ENCODE data around the gene ASMTL.
A peak's percentile ranks its signal among the peaks of the same experiment; 100 is the strongest.
"Not testable (repeated sequence)": the region's sequence is repeated elsewhere in the genome, so short reads cannot be mapped to it uniquely, and the experiment has no call there.

Gene ASMTL

DNA sequence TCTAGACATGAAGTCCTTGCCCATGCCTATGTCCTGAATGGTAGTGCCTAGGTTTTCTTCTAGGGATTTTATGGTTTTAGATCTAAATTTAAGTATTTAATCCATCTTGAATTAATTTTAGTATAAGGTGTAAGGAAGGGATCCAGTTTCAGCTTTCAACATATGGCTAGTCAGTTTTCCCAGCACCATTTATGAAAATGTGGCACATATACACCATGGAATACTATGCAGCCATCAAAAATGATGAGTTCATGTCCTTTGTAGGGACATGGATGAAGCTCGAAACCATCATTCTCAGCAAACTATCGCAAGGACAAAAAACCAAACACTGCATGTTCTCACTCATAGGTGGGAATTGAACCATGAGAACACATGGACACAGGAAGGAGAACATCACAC is 29.8 kb upstream of the ASMTL start:
- not testable (repeated sequence) for DNase-seq (ENCODE audit: low spot score)

DNA sequence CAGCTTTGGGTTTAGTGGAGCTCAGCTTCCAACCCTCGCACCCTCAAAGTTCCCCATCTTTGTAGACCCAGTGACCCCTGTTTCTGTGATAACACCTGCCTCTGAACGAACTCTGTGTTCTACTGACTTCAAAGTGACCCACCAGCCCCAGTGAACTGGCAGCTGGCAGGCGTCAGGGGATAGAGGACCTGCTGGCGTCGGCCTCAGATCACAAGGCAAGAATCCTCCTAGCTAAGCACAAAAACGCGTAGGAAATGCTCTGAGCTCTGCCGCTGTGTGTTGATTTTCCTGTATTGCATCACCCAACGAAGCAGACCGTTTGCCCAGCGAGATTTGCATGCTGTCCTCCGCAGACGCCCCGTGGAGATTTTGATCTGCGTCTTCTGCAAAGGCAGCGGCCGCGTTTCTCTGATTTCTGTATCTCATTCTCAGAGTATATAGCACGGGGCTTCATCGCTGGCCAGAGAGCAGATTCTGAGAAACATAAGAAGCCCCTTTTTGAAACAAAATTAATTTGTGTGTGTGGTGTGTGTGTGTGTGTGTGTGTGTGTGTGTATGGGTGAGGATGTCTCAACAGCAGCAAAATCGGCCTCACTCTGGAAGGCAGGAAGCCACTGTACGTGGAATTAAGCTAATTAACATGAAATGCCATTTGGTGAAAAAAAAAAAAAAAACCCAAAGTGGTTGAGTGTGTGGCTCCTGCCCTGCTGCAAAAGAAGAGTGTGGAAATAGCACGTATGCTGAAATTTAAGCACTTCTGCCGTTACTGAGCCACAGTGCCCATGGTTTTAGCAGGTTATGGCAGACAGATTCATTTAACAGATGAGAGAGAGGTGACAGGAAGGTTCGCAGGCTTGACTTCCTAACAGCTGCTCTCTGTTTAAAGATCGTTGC is 29.2 kb upstream of the ASMTL start:
- DNase-seq (ENCODE audit: low spot score) = peak; percentile 65

DNA sequence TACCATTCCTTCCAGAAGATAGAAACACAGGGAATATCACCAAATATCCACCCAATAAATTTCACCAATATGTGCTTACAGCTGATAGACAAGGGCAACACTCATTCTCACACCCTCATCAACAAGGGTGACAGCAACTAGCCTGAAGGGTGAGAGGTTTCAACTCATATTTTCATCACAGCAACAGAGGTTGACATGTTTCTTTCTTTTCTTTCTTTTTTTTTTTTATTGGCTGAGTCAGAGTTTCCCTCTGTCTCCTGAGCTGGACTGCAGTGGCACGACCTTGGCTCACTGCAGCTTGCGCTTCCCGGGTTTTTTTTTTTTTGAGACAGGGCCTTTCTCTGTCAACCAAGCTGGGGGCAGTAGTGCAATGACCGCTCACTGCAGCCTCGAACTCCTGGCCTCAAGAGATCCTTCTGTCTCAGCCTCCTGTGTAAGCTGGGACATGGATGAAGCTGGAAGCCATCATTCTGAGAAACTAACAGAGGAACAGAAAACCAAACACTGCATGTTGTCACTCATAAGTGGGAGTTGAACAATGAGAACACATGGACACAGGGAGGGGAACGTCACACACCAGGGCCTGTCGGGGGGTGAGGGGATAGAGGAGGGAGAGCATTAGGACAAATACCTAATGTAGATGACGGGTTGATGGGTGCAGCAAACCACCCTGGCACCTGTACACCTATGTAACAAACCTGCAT is 27.5 kb upstream of the ASMTL start:
- DNase-seq (ENCODE audit: low spot score) = no peak

- no peak for DNase-seq (ENCODE audit: low spot score)
Observed at GRCh38 chrX:1477801-1478458, 25.2 kb upstream of the ASMTL start.

DNA sequence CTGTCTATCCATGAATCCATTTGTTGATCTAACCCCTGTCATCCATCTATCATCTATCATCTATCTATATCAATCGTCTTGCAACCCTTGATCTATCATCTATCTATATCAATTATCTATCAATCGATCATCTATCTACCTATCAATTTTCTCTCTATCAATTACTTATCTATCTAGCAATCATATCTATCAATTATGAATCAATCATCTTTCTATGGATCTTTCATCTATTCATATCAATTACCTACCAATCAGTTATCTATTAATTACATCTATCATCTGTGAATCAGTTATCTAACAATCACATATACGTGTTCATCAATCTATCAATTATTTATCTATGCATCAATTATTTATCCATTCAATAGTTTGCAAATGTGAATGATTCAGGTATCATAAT is 24.5 kb upstream of the ASMTL start:
- no peak for DNase-seq (ENCODE audit: low spot score)

- no peak for DNase-seq (ENCODE audit: low spot score)
Observed at GRCh38 chrX:1476682-1477081, 24.0 kb upstream of the ASMTL start.

DNA sequence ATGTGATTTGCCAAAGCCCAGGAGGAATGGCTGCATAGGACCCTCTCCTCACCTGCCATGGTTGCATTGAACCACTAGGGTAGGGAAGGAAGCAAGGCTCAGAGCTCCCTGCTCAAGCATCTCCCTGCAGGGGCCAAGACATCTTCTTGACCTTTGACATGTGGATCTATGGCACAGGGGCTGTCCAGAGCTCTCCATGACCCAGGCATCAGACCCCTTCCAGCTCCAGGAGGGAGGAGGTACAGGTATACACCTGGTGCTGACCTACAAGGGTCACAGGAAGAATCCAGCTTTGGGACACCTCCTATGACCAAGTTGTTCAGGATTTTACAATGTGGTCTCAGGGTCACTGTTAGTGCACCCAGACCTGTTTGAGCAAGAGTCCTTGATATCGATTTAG is 23.2 kb upstream of the ASMTL start:
- DNase-seq (ENCODE audit: low spot score) = no peak

DNA sequence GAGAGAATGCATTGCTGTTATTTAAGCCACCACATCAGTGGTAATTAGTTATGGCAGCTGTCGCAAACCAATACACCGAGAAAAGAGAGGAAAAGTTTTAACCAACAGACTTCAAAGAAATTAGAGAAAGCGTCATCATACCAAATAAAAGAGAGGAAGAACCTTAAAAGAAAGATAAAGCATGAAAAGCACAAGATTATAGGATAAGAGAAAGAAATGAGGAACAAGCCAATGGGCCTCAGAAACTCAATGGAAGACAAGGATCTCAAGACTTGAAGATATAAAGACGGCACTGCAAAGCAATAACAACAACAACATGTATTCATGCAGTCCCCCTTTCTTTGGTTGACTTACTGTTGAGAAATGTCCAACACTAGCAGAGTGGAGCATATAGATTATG is 22.8 kb upstream of the ASMTL start:
- no peak for DNase-seq (ENCODE audit: low spot score)

- not testable (repeated sequence) for DNase-seq (ENCODE audit: low spot score)
Observed at GRCh38 chrX:1474593-1474992, 21.9 kb upstream of the ASMTL start.

DNA sequence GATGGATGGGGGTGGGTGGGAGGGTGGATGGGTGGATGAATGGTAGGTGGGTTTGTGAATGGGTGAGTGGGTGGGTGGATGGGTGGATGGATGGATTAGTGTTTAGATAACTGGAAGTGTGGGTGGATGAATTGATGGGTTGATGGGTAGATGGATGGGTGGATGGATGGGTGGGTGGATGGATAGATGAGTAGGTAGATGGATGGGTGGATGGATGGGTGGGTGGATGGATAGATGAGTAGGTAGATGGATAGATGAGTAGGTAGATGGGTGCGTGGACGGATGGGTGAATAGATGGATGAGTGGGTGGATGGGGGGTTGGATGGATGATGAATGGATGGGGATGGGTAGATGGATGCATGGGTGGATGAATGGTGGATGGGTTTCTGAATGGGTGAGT is 20.3 kb upstream of the ASMTL start:
- DNase-seq (ENCODE audit: low spot score) = no peak

DNA sequence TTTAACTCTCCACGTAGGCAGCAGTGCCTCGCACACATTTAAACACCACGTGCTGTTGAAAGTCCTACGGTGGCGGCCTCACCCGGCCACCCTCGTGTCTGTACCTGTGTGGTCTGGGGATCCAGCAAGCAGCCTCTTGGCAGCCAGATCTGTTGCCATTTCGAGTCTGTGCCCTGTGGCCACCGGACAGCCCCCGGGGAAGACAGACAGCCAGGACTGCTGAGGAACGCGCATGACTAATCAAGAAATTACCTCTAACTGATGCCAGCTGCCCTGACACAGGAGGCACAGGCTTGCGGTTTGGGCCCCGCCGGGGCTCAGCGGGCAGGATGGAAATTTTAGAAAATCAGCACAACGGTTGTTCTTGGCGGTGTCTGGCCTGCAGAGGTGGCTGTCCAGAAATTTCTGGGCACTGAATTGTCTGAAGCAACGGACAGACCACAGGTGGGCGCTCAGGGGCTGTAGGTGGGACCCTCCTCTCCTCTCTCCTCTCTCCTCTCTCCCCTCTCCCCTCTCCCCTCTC is 15.6 kb upstream of the ASMTL start:
- peak; percentile 82 for DNase-seq (ENCODE audit: low spot score)

- peak; percentile 61 for DNase-seq (ENCODE audit: low spot score)
Observed at GRCh38 chrX:1466971-1467561, 14.4 kb upstream of the ASMTL start.

DNA sequence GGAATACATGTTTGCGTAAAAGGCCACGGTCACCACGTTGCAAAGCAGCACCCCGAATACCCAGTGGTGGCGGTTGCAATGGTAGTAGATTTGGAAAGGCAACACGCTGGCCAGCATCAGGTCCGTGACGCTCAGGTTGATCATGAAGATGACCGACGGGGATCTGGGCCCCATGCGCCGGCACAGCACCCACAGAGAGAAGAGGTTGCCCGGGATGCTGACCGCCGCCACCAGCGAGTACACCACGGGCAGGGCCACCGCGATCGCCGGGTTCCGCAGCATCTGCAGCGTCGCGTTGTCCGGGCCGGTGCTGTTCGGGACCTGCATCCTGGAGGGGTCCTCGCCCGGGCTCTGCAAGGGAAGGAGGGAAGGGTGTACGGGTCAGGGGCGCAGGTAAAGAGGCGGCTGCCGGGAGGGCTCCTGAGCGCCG is 13.5 kb upstream of the ASMTL start:
- DNase-seq (ENCODE audit: low spot score) = no peak

- no peak for DNase-seq (ENCODE audit: low spot score)
Observed at GRCh38 chrX:1465286-1466231, 12.8 kb upstream of the ASMTL start.

DNA sequence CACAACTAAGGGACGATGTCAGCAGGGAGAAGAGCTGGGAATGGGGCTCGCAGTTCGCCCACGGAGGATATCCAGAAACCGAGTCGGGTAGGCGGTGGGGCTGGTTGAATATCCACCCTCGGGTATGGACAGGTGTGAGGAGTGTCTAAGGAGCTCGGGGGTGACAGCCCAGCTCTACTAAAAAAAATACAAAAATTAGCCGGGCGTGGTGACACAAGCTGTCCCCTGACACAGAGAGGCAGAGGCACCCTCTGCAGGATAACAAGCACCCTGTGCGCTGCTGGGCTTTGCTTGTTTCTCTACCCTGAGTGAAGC is 12.2 kb upstream of the ASMTL start:
- no peak for DNase-seq (ENCODE audit: low spot score)

DNA sequence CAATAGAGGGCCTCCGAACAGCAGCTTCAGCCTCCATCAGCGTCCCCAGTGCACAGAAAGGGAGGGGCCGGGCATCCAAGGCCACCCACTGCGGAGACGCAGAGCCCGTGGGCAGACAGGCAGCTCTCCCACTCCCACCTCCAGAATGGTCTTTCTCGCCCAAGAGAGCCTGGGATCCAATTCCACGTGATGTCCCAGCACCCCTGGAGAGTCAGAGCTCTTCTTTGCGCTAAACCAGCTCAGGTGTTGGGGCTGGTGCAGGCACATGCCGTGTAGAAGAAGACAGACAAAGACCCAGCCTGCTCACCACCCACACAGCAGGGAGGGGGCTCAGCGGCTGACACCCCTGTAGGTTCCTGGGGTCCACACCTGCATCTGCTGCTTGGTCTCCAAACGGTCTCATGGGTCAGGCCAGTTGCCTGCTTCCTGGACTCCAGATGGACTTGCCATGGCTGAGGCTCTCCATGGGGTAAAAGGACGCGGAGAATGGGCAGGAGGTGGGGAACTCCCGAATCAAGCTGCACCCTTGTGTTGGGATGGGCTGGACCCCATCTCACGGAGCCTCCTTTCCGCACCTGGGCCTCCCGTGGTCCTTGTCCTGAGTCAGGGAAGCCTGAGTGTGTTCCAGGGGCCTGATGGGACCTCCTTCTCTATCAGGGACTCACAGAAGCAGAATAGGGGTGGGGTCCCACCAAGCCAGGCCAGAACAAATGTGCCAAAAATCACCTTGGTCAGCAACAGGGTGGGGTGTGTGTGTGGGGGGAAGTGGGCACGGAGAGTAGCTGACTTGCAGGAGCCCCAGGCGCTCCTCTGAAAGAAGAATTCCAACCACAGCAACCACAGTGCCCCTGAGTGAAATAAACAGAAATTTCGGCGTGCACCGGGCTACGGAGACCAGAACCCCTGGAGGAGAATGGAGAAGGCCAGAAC is 11.6 kb upstream of the ASMTL start:
- DNase-seq (ENCODE audit: low spot score) = no peak

DNA sequence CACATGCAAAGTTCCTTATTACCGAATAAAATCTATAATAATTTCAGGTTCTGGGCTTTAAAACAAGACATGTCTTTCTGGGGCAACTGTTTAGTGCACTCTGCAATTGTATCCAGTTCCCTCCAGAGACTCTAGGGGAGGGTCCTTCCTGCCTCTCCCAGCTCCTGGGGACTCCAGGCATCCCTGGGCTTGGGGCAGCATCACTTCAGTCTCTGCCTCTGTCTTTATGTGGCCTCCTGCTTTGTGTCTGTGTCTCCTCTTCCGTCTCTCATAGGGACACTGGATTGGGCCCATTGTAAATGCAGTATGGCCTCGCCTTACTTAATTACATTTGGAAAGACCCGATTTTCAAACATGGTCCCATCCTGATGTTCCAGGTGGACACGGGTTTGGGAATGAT is 10.9 kb upstream of the ASMTL start:
- DNase-seq (ENCODE audit: low spot score) = no peak

DNA sequence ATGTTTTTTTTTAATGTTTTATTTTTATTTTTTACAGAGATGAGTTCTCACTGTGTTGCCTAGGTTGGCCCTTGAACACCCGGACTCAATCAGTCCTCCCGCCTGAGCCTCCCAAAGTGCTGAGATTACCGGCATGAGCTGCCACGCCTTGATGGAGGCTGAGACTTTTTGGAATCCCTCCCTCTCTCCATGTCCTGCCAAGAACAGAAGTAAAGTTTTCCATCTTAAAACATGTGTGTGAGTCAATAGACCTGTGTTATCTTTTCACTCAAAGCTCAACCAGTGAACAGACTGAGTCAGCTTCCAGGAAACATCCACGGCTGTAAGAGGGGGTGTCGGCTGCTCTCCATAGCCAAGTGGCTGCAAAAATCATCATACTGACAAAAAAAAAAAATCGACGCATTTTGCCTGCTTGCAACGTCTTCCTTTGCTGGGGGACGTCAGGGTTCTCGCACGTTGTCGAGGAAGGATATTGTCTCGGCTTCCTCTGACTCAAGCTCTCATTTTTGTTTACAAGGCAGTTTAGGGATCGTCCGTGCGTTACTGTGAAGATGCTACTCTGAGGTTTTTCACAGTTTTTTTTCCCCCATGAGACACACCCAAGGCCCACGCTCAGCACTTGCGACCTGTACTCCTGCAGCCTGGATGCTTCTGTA is 10.0 kb upstream of the ASMTL start:
- no peak for DNase-seq (ENCODE audit: low spot score)

DNA sequence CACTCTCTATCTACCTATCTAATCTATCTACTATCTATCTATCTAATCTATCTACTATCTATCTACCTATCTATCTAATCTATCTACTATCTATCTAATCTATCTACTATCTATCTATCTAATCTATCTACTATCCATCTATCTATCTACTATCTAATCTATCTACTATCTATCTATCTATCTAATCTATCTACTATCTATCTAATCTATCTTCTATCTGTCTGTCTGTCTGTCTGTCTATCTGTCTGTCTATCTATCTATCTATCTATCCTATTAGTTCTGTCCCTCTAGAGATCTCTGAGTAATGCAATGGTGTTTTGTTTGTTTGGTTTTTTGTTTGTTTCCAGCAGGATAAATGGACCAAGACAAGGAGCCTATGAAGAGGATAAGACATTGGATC is 9.4 kb upstream of the ASMTL start:
- DNase-seq (ENCODE audit: low spot score) = no peak

DNA sequence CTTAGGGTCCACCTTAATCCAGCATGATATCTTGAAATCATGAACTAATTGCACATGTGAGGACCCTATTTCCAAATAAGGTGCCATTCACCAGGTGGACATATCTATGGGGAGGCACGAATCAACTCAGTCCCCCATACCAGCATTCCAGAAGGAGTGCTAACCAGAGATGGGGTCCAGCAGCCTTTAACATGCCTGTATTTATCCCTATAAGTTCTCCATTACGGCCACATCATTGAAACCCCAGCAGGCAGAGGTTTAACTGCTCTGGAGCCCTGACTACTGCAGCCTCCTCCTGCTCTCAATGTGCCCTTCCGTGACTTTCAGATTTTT is 3.2 kb upstream of the ASMTL start:
- DNase-seq (ENCODE audit: low spot score) = no peak

Data from germinal center (tissue), 1 donor.